ENCODE data around the gene PTCH1.

PTCH1 gene

DNA sequence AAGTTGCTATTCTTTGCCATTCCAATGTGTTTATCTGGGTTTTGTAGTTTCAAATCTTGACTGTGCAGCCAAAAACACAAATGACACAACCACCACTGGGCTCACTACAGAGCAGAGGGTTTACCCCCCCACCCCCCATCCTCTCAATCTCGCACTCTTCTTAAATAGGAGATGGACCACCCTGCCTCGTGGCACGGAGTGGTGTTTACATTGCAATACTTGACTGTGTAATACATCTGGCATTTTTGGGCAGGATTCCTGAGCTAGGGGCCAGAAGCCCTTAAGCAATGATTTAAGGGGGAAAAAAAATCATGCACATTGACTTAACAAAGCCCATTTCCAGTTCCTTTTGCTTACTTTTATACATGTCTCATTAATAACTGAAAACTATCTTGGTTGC, 19.0 kb downstream of the PTCH1 start:
- DNase-seq (ENCODE audit: low read depth), result peak; percentile 94

- DNase-seq (ENCODE audit: low read depth), result no peak
These were observed 20.1 kb downstream of the PTCH1 start for GRCh38 chr9:95496687-95497086.

GRCh38 chr9:95495961-95496360, 20.8 kb downstream of the PTCH1 start:
- no peak for DNase-seq (ENCODE audit: low read depth)

DNA sequence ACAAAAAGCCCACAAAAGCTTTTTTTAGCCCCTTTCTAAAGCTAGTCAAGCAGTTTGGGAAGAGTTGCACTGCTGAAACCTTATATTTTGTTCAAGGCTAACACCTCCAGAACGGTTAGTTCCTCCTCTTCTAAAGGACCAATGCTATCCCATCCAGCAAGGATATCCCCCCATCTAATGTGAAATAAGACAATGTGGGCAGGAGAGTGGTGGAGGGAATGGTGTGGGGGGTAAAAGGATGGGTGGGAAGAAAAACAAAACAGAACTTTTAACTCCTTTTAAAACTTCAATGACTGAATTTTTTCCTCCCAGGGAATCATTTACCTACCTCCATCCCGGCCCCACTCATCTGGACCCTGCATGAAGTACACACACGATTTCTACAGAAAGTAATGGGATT, 21.2 kb downstream of the PTCH1 start:
- no peak for DNase-seq (ENCODE audit: low read depth)

GRCh38 chr9:95494416-95495371, 22.1 kb downstream of the PTCH1 start:
- DNase-seq (ENCODE audit: low read depth), result no peak

DNA sequence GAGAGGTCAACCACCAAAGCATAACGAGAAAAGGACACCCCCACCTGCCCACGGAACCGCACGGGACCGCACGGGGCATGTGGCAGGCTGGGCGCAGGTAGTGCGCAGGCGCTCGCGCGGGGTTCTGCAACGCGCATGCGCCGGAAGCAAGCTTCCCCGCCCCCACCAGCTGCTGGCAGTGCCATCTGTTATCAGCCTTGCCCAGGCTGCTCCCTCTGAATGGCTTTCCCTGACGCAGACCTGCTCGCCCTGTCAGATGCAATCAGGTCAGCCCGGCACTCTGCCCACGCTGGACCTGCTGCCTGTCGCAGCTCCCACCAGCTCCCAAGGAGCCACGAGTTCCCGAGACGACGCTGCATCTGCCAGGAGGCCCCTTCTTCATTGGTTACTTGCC, 22.8 kb downstream of the PTCH1 start:
- DNase-seq (ENCODE audit: low read depth), result no peak

- DNase-seq (ENCODE audit: low read depth), result no peak
These were observed 23.4 kb downstream of the PTCH1 start for GRCh38 chr9:95493402-95493801.

GRCh38 chr9:95491543-95492320, 25.0 kb downstream of the PTCH1 start:
- no peak for DNase-seq (ENCODE audit: low read depth)

DNA sequence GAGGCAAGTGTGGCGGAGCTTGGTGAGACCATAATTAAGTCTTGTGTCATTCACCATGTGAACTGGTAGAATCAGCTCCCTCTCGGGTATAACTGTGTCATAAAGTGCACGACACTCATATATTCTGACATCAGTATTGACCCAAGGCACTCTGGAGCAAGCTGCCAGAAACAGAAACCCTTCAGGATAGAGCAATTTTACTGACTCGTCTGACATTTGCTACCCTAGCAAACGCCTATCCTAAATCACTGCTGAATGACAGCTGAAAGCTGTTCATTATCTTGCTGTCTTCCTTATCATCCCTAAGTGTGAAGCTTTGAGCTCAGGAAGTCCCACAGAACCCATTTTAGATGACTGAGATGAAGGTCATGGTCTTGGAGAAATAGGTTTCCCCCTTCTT, 27.8 kb downstream of the PTCH1 start:
- DNase-seq (ENCODE audit: low read depth), result no peak

DNA sequence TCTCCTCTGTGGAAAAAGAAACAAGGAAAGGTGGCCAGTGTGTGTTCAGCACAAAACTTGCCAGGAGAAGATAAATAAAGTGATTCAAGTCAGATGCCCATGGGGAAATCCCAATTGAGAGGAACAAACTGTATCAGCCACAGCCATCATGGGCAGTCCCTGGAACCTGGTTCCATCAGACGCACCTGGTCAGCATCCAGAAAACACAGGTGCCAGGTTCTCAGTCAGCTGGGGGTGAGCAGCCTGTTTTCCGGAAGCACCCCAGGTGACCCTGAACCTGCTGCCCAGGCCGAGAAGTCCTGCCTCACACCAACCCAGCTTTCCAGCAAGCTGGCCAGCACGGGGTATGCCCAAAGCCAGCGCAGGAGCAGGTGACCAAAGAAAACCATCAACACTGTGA, 30.5 kb downstream of the PTCH1 start:
- DNase-seq (ENCODE audit: low read depth), result no peak

GRCh38 chr9:95484225-95484624, 32.5 kb downstream of the PTCH1 start:
- DNase-seq (ENCODE audit: low read depth), result no peak

GRCh38 chr9:95483431-95483830, 33.3 kb downstream of the PTCH1 start:
- DNase-seq (ENCODE audit: low read depth), result no peak

DNA sequence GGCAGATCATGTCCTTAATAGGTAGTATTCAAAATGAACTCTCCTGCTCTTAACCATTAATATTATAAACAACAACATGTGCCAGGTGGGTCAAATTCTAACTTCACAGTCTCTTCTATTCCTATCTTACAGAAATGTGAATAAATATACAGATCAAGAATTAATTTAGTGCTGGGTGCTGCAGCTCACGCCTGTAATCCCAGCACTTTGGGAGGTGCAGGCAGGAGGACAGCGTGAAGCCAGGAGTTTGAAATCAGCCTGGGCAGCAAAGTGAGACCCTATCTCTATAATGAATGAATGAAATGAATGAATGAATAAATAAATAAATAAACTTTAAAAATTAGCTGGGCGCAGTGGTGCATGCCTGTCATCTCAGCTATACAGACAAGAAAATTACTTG, 34.1 kb downstream of the PTCH1 start:
- no peak for DNase-seq (ENCODE audit: low read depth)

DNA sequence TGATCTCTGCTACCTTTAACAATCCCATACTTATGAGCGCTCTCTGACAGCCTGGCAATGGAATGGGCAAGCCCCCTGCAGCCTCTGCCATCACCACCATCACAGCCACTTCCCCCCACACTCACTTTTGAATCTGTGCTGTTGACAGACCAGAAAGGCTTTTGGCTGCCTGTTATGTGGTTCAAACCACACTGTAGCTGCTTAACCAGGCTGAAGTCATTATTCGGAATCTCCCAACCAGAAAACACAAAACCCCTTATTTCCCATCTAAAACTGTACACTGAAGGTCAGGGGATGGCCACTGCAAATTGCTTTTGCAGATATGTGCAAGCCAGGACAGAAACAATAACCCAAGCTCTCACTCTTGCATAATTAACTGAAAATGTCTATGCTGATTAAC, 35.8 kb downstream of the PTCH1 start:
- no peak for DNase-seq (ENCODE audit: low read depth)

DNA sequence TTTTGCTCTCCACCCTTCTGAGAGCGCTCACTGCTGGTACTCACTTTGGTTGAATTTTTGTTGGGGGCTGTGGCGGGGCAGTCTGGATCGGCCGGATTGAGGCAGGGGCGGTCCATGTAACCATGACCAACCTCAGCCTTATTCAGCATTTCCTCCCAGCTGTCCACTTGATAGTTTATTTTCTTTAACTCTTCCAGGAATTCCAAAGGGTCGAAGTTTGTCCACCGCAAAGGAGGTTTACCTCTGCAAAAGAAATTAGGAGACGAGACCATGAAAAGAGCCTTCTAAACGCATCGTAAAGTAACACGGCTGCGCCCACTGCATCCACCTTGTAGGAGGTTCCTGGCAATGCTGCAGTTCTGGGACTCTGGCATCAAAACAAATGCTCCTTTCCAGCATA, 36.4 kb downstream of the PTCH1 start:
- DNase-seq (ENCODE audit: low read depth), result no peak

GRCh38 chr9:95479330-95479729, 37.4 kb downstream of the PTCH1 start:
- DNase-seq (ENCODE audit: low read depth), result no peak

DNA sequence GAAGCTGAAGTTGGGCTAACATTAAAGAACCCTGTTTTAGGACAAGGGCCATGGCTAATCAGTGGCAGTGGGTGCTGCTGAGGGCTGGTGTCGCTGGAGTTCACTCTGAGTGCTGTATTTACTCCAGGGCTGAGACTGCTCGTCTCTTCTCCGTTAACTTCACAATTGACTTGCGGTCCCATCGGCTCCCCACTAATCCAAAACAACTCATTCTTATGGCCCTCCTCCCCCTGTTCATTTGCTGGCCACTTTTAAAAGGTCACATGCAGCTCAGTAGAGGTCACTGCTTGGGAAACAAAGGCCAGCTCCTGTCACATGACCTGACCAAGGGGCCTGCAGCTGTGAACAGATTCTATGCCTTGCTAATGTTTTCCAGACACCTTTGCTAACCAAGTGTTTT, 38.4 kb downstream of the PTCH1 start:
- DNase-seq (ENCODE audit: low read depth), result no peak

GRCh38 chr9:95477885-95478284, 38.9 kb downstream of the PTCH1 start:
- no peak for DNase-seq (ENCODE audit: low read depth)

- no peak for DNase-seq (ENCODE audit: low read depth)
These were observed 39.3 kb downstream of the PTCH1 start for GRCh38 chr9:95477441-95477840.

DNA sequence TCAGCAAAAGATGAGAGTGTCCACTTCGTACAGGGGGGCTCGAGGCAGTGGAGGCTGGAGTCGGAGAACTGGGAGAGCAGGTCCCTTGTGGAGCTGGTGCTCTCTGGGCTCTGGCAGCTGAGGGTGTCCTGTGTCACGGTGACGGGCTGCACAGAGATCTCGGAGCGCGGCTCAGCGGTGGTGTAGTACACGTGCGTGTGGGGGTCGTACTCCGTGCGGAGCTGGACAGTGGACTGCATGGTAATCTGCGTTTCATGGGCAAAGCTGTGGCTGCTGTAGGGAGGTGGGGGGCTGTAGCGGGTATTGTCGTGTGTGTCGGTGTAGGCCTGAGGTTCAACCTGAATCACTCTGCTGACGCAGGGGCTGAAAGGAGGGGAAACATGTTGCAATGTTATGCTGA, 48.0 kb downstream of the PTCH1 start:
- no peak for DNase-seq (ENCODE audit: low read depth)

DNA sequence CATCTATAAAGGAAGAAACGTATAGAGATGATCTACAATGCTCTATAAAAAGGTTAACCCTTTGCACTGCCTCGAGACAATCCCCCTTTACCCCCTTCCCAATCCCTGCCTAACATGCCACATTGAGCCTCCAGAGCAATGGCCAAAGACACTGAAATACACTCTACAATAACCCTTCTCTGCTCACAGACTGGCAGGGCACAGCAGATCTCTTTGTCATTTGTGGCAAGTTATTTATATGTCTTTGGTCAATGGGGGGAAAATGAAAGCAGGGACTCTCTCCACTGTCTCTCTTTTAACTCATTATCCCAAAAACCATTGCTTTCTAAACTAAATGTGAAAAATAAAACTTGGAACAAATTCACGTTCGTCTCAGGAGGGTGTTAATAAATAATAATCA, 51.7 kb downstream of the PTCH1 start:
- no peak for DNase-seq (ENCODE audit: low read depth)

- DNase-seq (ENCODE audit: low read depth), result no peak
These were observed 53.4 kb downstream of the PTCH1 start for GRCh38 chr9:95463148-95464060.
